Liver (tissue), 3 donors: ENCODE data around the gene UGT2A2.

Experiments
- FOXA1 ChIP-seq: IDR thresholded peaks from 2 replicates; pipeline ENCODE4 v1.6.1; 2016; ENCODE audit warnings: antibody characterized with exemption
- GABPA ChIP-seq, 2 donors: IDR thresholded peaks in 1 of 2; conservative IDR thresholded peaks in 1 of 2; 2 replicates each; pipeline ENCODE4 v1.6.1; 2016; ENCODE audit warnings: antibody characterized with exemption in 2 of 2, mild to moderate bottlenecking in 1 of 2, moderate library complexity in 1 of 2
- HNF4A ChIP-seq, 2 donors: conservative IDR thresholded peaks; 2 replicates each; pipeline ENCODE4 v1.6.1; 2016; ENCODE audit warnings: antibody characterized with exemption in 2 of 2, mild to moderate bottlenecking in 2 of 2
- SP1 ChIP-seq: IDR thresholded peaks from 2 replicates; pipeline ENCODE4 v1.6.1; 2018; ENCODE audit warnings: antibody characterized with exemption, mild to moderate bottlenecking
- TAF1 ChIP-seq: conservative IDR thresholded peaks from 2 replicates; pipeline ENCODE4 v1.6.1; 2016; ENCODE audit warnings: antibody characterized with exemption, mild to moderate bottlenecking
- TF ChIP-seq, protein P1 (sequence below): fragments of 150-350 bp; IDR thresholded peaks from 2 replicates; pipeline ENCODE4 v1.5.1; 2017; ENCODE audit warnings: improper control_type of control experiment, low read depth, low read length; ENCODE audit not compliant: missing input control
- TF ChIP-seq, protein P2 (sequence below): IDR thresholded peaks from 2 replicates; pipeline ENCODE4 v1.6.1; 2016; ENCODE audit warnings: antibody characterized with exemption
- TF ChIP-seq, protein P3 (sequence below): IDR thresholded peaks from 2 replicates; pipeline ENCODE4 v1.6.1; 2016; ENCODE audit warnings: antibody characterized with exemption, mild to moderate bottlenecking
- TF ChIP-seq, protein P4 (sequence below): IDR thresholded peaks from 2 replicates; pipeline ENCODE4 v1.6.1; 2016; ENCODE audit warnings: antibody characterized with exemption
- donor health status: healthy.
- donor health status: healthy.

DNA sequence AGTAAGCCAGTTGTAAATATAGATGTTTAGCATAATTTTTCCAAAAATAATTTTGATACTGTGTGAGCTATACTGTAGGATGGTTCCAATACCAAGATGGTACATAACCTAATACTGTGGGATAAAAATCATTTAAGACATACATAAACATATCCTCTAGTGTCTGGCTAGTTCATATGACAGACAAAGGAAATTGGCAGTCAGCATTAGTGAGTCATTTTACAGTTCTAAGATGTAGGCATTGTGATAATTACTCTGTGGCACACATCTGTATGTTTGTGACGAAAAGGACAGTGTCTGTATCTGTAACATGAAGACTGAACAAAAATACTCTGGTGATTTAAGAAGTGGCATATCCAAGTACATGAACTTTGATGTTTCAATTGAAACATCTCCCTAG is 49.6 kb downstream of the UGT2A2 start:
- TF ChIP-seq, protein P1, sequence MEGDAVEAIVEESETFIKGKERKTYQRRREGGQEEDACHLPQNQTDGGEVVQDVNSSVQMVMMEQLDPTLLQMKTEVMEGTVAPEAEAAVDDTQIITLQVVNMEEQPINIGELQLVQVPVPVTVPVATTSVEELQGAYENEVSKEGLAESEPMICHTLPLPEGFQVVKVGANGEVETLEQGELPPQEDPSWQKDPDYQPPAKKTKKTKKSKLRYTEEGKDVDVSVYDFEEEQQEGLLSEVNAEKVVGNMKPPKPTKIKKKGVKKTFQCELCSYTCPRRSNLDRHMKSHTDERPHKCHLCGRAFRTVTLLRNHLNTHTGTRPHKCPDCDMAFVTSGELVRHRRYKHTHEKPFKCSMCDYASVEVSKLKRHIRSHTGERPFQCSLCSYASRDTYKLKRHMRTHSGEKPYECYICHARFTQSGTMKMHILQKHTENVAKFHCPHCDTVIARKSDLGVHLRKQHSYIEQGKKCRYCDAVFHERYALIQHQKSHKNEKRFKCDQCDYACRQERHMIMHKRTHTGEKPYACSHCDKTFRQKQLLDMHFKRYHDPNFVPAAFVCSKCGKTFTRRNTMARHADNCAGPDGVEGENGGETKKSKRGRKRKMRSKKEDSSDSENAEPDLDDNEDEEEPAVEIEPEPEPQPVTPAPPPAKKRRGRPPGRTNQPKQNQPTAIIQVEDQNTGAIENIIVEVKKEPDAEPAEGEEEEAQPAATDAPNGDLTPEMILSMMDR = no peak
- TF ChIP-seq, protein P2, sequence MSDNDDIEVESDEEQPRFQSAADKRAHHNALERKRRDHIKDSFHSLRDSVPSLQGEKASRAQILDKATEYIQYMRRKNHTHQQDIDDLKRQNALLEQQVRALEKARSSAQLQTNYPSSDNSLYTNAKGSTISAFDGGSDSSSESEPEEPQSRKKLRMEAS = no peak
- TF ChIP-seq SP1 (no peak), GABPA (IDR thresholded peaks at IDR 0.05 in 1 of 2, conservative IDR thresholded peaks at IDR 0.05 in 1 of 2) (no peak), FOXA1 (no peak), TAF1 (no peak), HNF4A (conservative IDR thresholded peaks at IDR 0.05) (no peak)
- TF ChIP-seq, protein P3, sequence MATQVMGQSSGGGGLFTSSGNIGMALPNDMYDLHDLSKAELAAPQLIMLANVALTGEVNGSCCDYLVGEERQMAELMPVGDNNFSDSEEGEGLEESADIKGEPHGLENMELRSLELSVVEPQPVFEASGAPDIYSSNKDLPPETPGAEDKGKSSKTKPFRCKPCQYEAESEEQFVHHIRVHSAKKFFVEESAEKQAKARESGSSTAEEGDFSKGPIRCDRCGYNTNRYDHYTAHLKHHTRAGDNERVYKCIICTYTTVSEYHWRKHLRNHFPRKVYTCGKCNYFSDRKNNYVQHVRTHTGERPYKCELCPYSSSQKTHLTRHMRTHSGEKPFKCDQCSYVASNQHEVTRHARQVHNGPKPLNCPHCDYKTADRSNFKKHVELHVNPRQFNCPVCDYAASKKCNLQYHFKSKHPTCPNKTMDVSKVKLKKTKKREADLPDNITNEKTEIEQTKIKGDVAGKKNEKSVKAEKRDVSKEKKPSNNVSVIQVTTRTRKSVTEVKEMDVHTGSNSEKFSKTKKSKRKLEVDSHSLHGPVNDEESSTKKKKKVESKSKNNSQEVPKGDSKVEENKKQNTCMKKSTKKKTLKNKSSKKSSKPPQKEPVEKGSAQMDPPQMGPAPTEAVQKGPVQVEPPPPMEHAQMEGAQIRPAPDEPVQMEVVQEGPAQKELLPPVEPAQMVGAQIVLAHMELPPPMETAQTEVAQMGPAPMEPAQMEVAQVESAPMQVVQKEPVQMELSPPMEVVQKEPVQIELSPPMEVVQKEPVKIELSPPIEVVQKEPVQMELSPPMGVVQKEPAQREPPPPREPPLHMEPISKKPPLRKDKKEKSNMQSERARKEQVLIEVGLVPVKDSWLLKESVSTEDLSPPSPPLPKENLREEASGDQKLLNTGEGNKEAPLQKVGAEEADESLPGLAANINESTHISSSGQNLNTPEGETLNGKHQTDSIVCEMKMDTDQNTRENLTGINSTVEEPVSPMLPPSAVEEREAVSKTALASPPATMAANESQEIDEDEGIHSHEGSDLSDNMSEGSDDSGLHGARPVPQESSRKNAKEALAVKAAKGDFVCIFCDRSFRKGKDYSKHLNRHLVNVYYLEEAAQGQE = no peak
- TF ChIP-seq, protein P4, sequence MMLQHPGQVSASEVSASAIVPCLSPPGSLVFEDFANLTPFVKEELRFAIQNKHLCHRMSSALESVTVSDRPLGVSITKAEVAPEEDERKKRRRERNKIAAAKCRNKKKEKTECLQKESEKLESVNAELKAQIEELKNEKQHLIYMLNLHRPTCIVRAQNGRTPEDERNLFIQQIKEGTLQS = no peak
